ENCODE results near the gene EEIG1.

Gene EEIG1

GRCh38 chr9:127981559-127982121 is 851 bp upstream of the EEIG1 start:
- Histone ChIP-seq H3K9me2 (replicated peaks; ENCODE audit: insufficient read depth, low read length) (no peaks in the 10 kb centered on the region), H3K9ac (ENCODE audit: low read length) (peak overlapping the region; percentile 80), H3K27ac (ENCODE audit: low read depth, low read length) (peak overlapping the region; percentile 99), H3K36me3 (ENCODE audit: low read length) (peaks cover 10% of the 10 kb centered on the region; the same call in 1 of the 2 replicates), H3F3A (ENCODE audit: insufficient read depth) (peaks cover 51% of the 10 kb centered on the region), H3K27me3 (ENCODE audit: low read length) (no peaks in the 10 kb centered on the region), H4K20me1 (ENCODE audit: low read depth, low read length) (no peaks in the 10 kb centered on the region; the same call in 1 of the 2 replicates), H3K4me2 (ENCODE audit: low read depth, low read length, poor library complexity, severe bottlenecking) (peak overlapping the region; percentile 88), H3K9me3 (ENCODE audit: insufficient read depth, low read length) (no peaks in the 10 kb centered on the region), H3K79me2 (ENCODE audit: insufficient read depth, low read length) (peaks cover 41% of the 10 kb centered on the region), H3K4me3 (ENCODE audit: insufficient read depth, low read length, poor library complexity, severe bottlenecking) (peak overlapping the region; percentile 54), H2AFZ (ENCODE audit: low read depth, low read length, severe bottlenecking) (no peak overlapping the region)
- TF ChIP-seq CTCF (IDR thresholded peaks at IDR 0.05; ENCODE audit: insufficient read depth, low read length, poor library complexity, severe bottlenecking) (no peak), EZH2phosphoT487 (conservative IDR thresholded peaks at IDR 0.05; ENCODE audit: low read length) (no peak)

- Histone ChIP-seq H3K27ac (ENCODE audit: low read depth, low read length) (peak overlapping the region; percentile 97), H3K27me3 (ENCODE audit: low read length) (no peaks in the 10 kb centered on the region), H2AFZ (ENCODE audit: low read depth, low read length, severe bottlenecking) (no peak overlapping the region), H3K4me2 (ENCODE audit: low read depth, low read length, poor library complexity, severe bottlenecking) (peak overlapping the region; percentile 92), H3K4me3 (ENCODE audit: insufficient read depth, low read length, poor library complexity, severe bottlenecking) (peak overlapping the region; percentile 95), H3K9ac (ENCODE audit: low read length) (peak overlapping the region; percentile 93), H3F3A (ENCODE audit: insufficient read depth) (peaks cover 62% of the 10 kb centered on the region), H3K9me2 (replicated peaks; ENCODE audit: insufficient read depth, low read length) (no peaks in the 10 kb centered on the region), H3K9me3 (ENCODE audit: insufficient read depth, low read length) (no peaks in the 10 kb centered on the region), H4K20me1 (ENCODE audit: low read depth, low read length) (no peaks in the 10 kb centered on the region; the same call in 1 of the 2 replicates), H3K79me2 (ENCODE audit: insufficient read depth, low read length) (peaks cover 56% of the 10 kb centered on the region), H3K36me3 (ENCODE audit: low read length) (peaks cover 10% of the 10 kb centered on the region; the same call in 1 of the 2 replicates)
- TF ChIP-seq CTCF (IDR thresholded peaks at IDR 0.05; ENCODE audit: insufficient read depth, low read length, poor library complexity, severe bottlenecking) (no peak), EZH2phosphoT487 (conservative IDR thresholded peaks at IDR 0.05; ENCODE audit: low read length) (no peak)
These were observed 606 bp downstream of the EEIG1 start for GRCh38 chr9:127980060-127980705.

- H3K27me3 ChIP-seq (ENCODE audit: low read length), result no peaks in the 10 kb centered on the region
- no peak for TF ChIP-seq CTCF (IDR thresholded peaks at IDR 0.05; ENCODE audit: insufficient read depth, low read length, poor library complexity, severe bottlenecking)
- peak overlapping the region; percentile 92 for H3K4me2 ChIP-seq (ENCODE audit: low read depth, low read length, poor library complexity, severe bottlenecking)
- H2AFZ ChIP-seq (ENCODE audit: low read depth, low read length, severe bottlenecking), result no peak overlapping the region
- no peaks in the 10 kb centered on the region for H3K9me2 ChIP-seq (replicated peaks; ENCODE audit: insufficient read depth, low read length)
- peak overlapping the region; percentile 97 for H3K27ac ChIP-seq (ENCODE audit: low read depth, low read length)
- H3K9me3 ChIP-seq (ENCODE audit: insufficient read depth, low read length), result no peaks in the 10 kb centered on the region
- H3F3A ChIP-seq (ENCODE audit: insufficient read depth), result peaks cover 67% of the 10 kb centered on the region
- peaks cover 63% of the 10 kb centered on the region for H3K79me2 ChIP-seq (ENCODE audit: insufficient read depth, low read length)
- H3K4me3 ChIP-seq (ENCODE audit: insufficient read depth, low read length, poor library complexity, severe bottlenecking), result peak overlapping the region; percentile 95
- H3K36me3 ChIP-seq (ENCODE audit: low read length), result peaks cover 10% of the 10 kb centered on the region; the same call in 1 of the 2 replicates
- H4K20me1 ChIP-seq (ENCODE audit: low read depth, low read length), result no peaks in the 10 kb centered on the region; the same call in 1 of the 2 replicates
- H3K9ac ChIP-seq (ENCODE audit: low read length), result peak overlapping the region; percentile 93
These were observed 1.3 kb downstream of the EEIG1 start for GRCh38 chr9:127979333-127980059.

Measured in SU-DHL-6 (cell line).